Measurements from ENCODE around the gene OTOP2. TPM values are rescaled to one million over a fixed set of nuclear protein-coding genes. Genes with fewer than 3 reads are reported as not detected.

Gene OTOP2
- total RNA-seq, 2 experiments from 2014 or later: not detected

- Histone ChIP-seq H3K27ac (ENCODE audit: low read depth, low read length, poor library complexity, severe bottlenecking) (no peak overlapping the region), H3K4me1 (ENCODE audit: insufficient read depth, low read length, poor library complexity, severe bottlenecking) (no peaks in the 10 kb centered on the region)
- CTCF ChIA-PET (ENCODE audit: unreplicated experiment): interaction anchor here (2.2 kb wide), 1 partner anchor 11 kb away, joined by 9 read pairs; no protein-coding TSS in a partner anchor
Measured at GRCh38 chr17:74950207-74950606, 26.1 kb downstream of the OTOP2 start.

GRCh38 chr17:74951065-74951464 lies 27.0 kb downstream of the OTOP2 start:
- no peaks in the 10 kb centered on the region for H3K9me2 ChIP-seq (ENCODE audit: insufficient read depth, low read length)
- DNase-seq (ENCODE audit: low spot score): no peak
- no peaks in the 10 kb centered on the region for H3K36me3 ChIP-seq (ENCODE audit: insufficient read depth, low read length)
- BruUV-seq (replicated peaks): no TSS peak
- H3K4me1 ChIP-seq (ENCODE audit: insufficient read depth, low read length, poor library complexity, severe bottlenecking): no peaks in the 10 kb centered on the region
- no peaks in the 10 kb centered on the region for H3K9me3 ChIP-seq (ENCODE audit: low read length)
- H3K79me2 ChIP-seq (ENCODE audit: insufficient read depth, low read depth, low read length): no peaks in the 10 kb centered on the region
- no peak for TF ChIP-seq CTCF (conservative IDR thresholded peaks at IDR 0.05; ENCODE audit: low read length)
- TF ChIP-seq EZH2phosphoT487 (IDR thresholded peaks at IDR 0.05; ENCODE audit: borderline replicate concordance, low read depth, low read length): no peak
- ChIA-PET CTCF (ENCODE audit: unreplicated experiment) (interaction anchor here (2.2 kb wide), 1 partner anchor 10 kb away, joined by 9 read pairs; no protein-coding TSS in a partner anchor), POLR2A (interaction anchor here (0.6 kb wide), 1 partner anchor 176 kb away, joined by 3 read pairs; no protein-coding TSS in a partner anchor)
- no peak overlapping the region for H3K27ac ChIP-seq (ENCODE audit: low read depth, low read length, poor library complexity, severe bottlenecking)
- no peaks in the 10 kb centered on the region for H4K20me1 ChIP-seq (ENCODE audit: insufficient read depth, low read length)
- H3K4me2 ChIP-seq (ENCODE audit: low read length): no peak overlapping the region
- H3K4me3 ChIP-seq (ENCODE audit: low read depth, low read length, poor library complexity, severe bottlenecking): no peak overlapping the region
- no peak overlapping the region for H2AFZ ChIP-seq (ENCODE audit: low read length)
- intact Hi-C loops (cut with micrococcal nuclease; ENCODE audit: unreplicated experiment): no loop called here

More at GRCh38 chr17:74950207-74950606, 26.1 kb downstream of the OTOP2 start:
- no peaks in the 10 kb centered on the region for H4K20me1 ChIP-seq (ENCODE audit: insufficient read depth, low read length)
- BruUV-seq (replicated peaks): no TSS peak
- H3K4me2 ChIP-seq (ENCODE audit: low read length): no peak overlapping the region
- intact Hi-C loops (cut with micrococcal nuclease; ENCODE audit: unreplicated experiment): no loop called here
- no peak overlapping the region for H3K4me3 ChIP-seq (ENCODE audit: low read depth, low read length, poor library complexity, severe bottlenecking)
- H2AFZ ChIP-seq (ENCODE audit: low read length): no peak overlapping the region
- no peaks in the 10 kb centered on the region for H3K9me3 ChIP-seq (ENCODE audit: low read length)
- no peak for DNase-seq (ENCODE audit: low spot score)
- no peaks in the 10 kb centered on the region for H3K36me3 ChIP-seq (ENCODE audit: insufficient read depth, low read length)
- TF ChIP-seq EZH2phosphoT487 (IDR thresholded peaks at IDR 0.05; ENCODE audit: borderline replicate concordance, low read depth, low read length): no peak
- no peak for TF ChIP-seq CTCF (conservative IDR thresholded peaks at IDR 0.05; ENCODE audit: low read length)
- H3K79me2 ChIP-seq (ENCODE audit: insufficient read depth, low read depth, low read length): no peaks in the 10 kb centered on the region
- POLR2A ChIA-PET: no interaction called here
- no peaks in the 10 kb centered on the region for H3K9me2 ChIP-seq (ENCODE audit: insufficient read depth, low read length)

GRCh38 chr17:74951680-74952421 lies 27.8 kb downstream of the OTOP2 start:
- Histone ChIP-seq H3K27ac (ENCODE audit: low read depth, low read length, poor library complexity, severe bottlenecking) (no peak overlapping the region), H3K36me3 (ENCODE audit: insufficient read depth, low read length) (no peaks in the 10 kb centered on the region), H3K4me3 (ENCODE audit: low read depth, low read length, poor library complexity, severe bottlenecking) (no peak overlapping the region), H3K4me1 (ENCODE audit: insufficient read depth, low read length, poor library complexity, severe bottlenecking) (no peaks in the 10 kb centered on the region), H3K9me2 (ENCODE audit: insufficient read depth, low read length) (no peaks in the 10 kb centered on the region), H3K4me2 (ENCODE audit: low read length) (no peak overlapping the region), H2AFZ (ENCODE audit: low read length) (no peak overlapping the region), H4K20me1 (ENCODE audit: insufficient read depth, low read length) (no peaks in the 10 kb centered on the region), H3K79me2 (ENCODE audit: insufficient read depth, low read depth, low read length) (no peaks in the 10 kb centered on the region), H3K9me3 (ENCODE audit: low read length) (no peaks in the 10 kb centered on the region)
- intact Hi-C loops (cut with micrococcal nuclease; ENCODE audit: unreplicated experiment): no loop called here
- DNase-seq (ENCODE audit: low spot score): no peak
- POLR2A ChIA-PET: no interaction called here
- BruUV-seq (replicated peaks): no TSS peak
- CTCF ChIA-PET (ENCODE audit: unreplicated experiment): no interaction called here
- no peak for TF ChIP-seq EZH2phosphoT487 (IDR thresholded peaks at IDR 0.05; ENCODE audit: borderline replicate concordance, low read depth, low read length)
- no peak for TF ChIP-seq CTCF (conservative IDR thresholded peaks at IDR 0.05; ENCODE audit: low read length)
